Panc1 (cell line): Measurements from ENCODE around the gene BAHCC1. TPM values are rescaled to one million over a fixed set of nuclear protein-coding genes. Genes with fewer than 3 reads are reported as not detected.

ENCODE experiments used
- ATAC-seq: fragments of 200-7000 bp; cut with Tn5 transposase; 2 replicates; pipeline ENCODE4 v1.9.1; 2020; ENCODE audit warnings: mild to moderate bottlenecking, moderate library complexity
- BruUV-seq: library from RNA; stranded (reverse); fragments of 400-500 nt; replicated peaks from 2 replicates; lab custom pipeline; 2021; lab: Mats Ljungman, UMichigan
- CTCF ChIA-PET: fragments of 300-600 bp; sonication (Branson Sonifier 250); formaldehyde crosslinking; loops from one replicate; lab custom pipeline; 2022; ENCODE audit warnings: antibody characterized with exemption; lab: Charles Lee
- POLR2A ChIA-PET: fragments of 300-600 bp; sonication (Branson Sonifier 250); formaldehyde crosslinking; loops from one replicate; lab custom pipeline; 2022; ENCODE audit warnings: antibody characterized with exemption; lab: Charles Lee
- DNase-seq: peaks from one replicate; pipeline ENCODE4 v3.0.0-alpha.2; 2010; ENCODE audit warnings: low read depth, low spot score
- H3K27ac ChIP-seq: 2 replicates; pipeline ENCODE4 v1.5.1; 2011; ENCODE audit warnings: mild to moderate bottlenecking, low read length, inconsistent platforms
- H3K27me3 ChIP-seq: fragments of 200-500 bp; sonication (Bioruptor generic); 2 replicates; pipeline ENCODE4 v1.6.0; 2014; ENCODE audit warnings: low read length, inconsistent platforms; ENCODE audit not compliant: control insufficient read depth, insufficient read depth
- H3K36me3 ChIP-seq: fragments of 200-500 bp; sonication (Bioruptor generic); 2 replicates; pipeline ENCODE4 v1.5.1; 2014; ENCODE audit warnings: inconsistent platforms, mild to moderate bottlenecking, low read length, moderate library complexity; ENCODE audit not compliant: control insufficient read depth, insufficient read depth
- H3K4me1 ChIP-seq: 2 replicates; pipeline ENCODE4 v1.5.1; 2011; ENCODE audit warnings: inconsistent platforms, mild to moderate bottlenecking, low read length, moderate library complexity; ENCODE audit not compliant: control insufficient read depth, insufficient read depth
- H3K4me3 ChIP-seq, 2 experiments: 2 replicates each; pipeline ENCODE4 v1.5.1; 2011 to 2012; ENCODE audit warnings: low read depth in 2 of 2, low read length in 2 of 2, mild to moderate bottlenecking in 2 of 2, inconsistent platforms in 1 of 2, moderate library complexity in 1 of 2
- H3K9me3 ChIP-seq: fragments of 200-500 bp; sonication (Bioruptor generic); 2 replicates; pipeline ENCODE4 v1.5.1; 2014; ENCODE audit warnings: low read depth, mild to moderate bottlenecking, inconsistent platforms, low read length, moderate library complexity; ENCODE audit not compliant: control insufficient read depth, insufficient read depth
- POLR2AphosphoS5 ChIP-seq: IDR thresholded peaks from 2 replicates; pipeline ENCODE4 v1.6.1; 2012; ENCODE audit warnings: mild to moderate bottlenecking, low read depth, low read length, moderate library complexity
- TCF7L2 ChIP-seq: IDR thresholded peaks from 2 replicates; pipeline ENCODE4 v1.6.1; 2011; ENCODE audit warnings: mild to moderate bottlenecking, low read depth, low read length, inconsistent platforms
- in situ Hi-C: cut with HindIII; loops from 2 replicates; pipeline ENCODE4 v1.10.0; 2016; ENCODE audit warnings: low sequenced_read_pairs, low pct_unique_long_range_greater_than_20kb
- intact Hi-C: fragments of 100-400 bp; cut with micrococcal nuclease; formaldehyde crosslinking; loops from one replicate; pipeline ENCODE4 v1.10.0; 2022; ENCODE audit not compliant: unreplicated experiment
- total RNA-seq: library from RNA; stranded (reverse); gene quantifications from one replicate; pipeline ENCODE4 v1.2.1, GENCODE V29; 2021; ENCODE audit not compliant: unreplicated experiment
- TF ChIP-seq, protein P1 (sequence below), 2 experiments: IDR thresholded peaks; 2 replicates each; pipeline ENCODE4 v1.6.1; 2011 to 2012; ENCODE audit warnings: low read depth in 2 of 2, control low read depth in 1 of 2, low read length in 1 of 2, mild to moderate bottlenecking in 1 of 2, moderate library complexity in 1 of 2; ENCODE audit not compliant: insufficient read depth in 1 of 2
- TF ChIP-seq, protein P2 (sequence below): fragments of 450-650 bp; IDR thresholded peaks from 2 replicates; pipeline ENCODE4 v1.5.1; 2017; ENCODE audit warnings: mild to moderate bottlenecking

BAHCC1 gene
- total RNA-seq, 1 experiment from 2014 or later, result 77.4 TPM

DNA sequence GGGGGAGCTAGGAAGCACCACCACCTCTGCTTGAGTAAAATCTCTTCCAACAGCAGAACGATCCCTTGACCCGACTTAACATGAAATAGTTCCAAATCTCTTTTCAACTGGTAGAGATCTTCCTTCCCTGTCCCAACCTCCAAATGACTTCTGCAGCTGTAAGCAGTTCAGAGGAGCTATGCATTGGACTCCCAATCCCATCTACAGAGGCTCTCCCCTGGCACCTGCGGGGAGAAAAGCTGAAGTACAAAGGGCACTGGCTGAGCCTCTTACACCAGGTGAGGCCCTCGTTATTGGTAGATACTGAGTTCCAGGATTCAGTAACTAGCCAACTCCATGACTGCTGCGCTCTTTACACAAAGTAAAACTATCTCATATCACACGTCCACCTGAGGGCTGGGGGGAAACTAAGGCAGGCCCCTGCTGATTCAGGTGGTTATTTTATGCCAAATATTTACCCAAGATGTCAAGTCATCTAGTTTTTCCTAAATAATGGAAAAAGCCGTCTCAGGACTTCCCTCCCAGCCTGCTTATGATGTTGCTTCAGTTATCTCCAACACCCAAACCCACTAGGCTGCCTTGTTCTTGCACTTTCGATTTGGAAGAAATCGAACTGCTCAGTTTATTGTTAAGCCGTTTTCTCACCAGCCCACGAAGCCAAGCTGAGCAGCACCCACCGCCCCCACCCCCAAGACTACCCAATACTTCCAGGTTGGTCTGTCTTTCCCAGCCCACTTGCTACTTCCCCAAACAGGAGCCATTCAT is 114.1 kb downstream of the BAHCC1 start:
- POLR2A ChIA-PET, result interaction anchor here (0.6 to 1.2 kb wide), 3 partner anchors 10 to 114 kb away, joined by 4 to 8 read pairs (median 5); partner anchors contain the start of gene BAHCC1
- peaks cover 13% of the 10 kb centered on the region for H3K4me1 ChIP-seq
- H3K36me3 ChIP-seq, result peaks cover 31% of the 10 kb centered on the region
- intact Hi-C loops, result no loop called here
- CTCF ChIA-PET, result no interaction called here
- TF ChIP-seq, protein P1, sequence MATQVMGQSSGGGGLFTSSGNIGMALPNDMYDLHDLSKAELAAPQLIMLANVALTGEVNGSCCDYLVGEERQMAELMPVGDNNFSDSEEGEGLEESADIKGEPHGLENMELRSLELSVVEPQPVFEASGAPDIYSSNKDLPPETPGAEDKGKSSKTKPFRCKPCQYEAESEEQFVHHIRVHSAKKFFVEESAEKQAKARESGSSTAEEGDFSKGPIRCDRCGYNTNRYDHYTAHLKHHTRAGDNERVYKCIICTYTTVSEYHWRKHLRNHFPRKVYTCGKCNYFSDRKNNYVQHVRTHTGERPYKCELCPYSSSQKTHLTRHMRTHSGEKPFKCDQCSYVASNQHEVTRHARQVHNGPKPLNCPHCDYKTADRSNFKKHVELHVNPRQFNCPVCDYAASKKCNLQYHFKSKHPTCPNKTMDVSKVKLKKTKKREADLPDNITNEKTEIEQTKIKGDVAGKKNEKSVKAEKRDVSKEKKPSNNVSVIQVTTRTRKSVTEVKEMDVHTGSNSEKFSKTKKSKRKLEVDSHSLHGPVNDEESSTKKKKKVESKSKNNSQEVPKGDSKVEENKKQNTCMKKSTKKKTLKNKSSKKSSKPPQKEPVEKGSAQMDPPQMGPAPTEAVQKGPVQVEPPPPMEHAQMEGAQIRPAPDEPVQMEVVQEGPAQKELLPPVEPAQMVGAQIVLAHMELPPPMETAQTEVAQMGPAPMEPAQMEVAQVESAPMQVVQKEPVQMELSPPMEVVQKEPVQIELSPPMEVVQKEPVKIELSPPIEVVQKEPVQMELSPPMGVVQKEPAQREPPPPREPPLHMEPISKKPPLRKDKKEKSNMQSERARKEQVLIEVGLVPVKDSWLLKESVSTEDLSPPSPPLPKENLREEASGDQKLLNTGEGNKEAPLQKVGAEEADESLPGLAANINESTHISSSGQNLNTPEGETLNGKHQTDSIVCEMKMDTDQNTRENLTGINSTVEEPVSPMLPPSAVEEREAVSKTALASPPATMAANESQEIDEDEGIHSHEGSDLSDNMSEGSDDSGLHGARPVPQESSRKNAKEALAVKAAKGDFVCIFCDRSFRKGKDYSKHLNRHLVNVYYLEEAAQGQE (IDR thresholded peaks at IDR 0.05; ENCODE audit: insufficient read depth in 1 of 2, low read depth in 2 of 2, low read length in 1 of 2), result no peak
- peak; percentile 43 for TF ChIP-seq POLR2AphosphoS5
- DNase-seq (no peak), ATAC-seq (no peak)
- H3K9me3 ChIP-seq, result no peaks in the 10 kb centered on the region
- in situ Hi-C loops, result no loop called here
- H3K27ac ChIP-seq, result peak overlapping the region; percentile 87
- H3K4me3 ChIP-seq, result peak overlapping the region; percentile 67 to 100
- BruUV-seq, result no TSS peak
- H3K27me3 ChIP-seq, result no peaks in the 10 kb centered on the region

DNA sequence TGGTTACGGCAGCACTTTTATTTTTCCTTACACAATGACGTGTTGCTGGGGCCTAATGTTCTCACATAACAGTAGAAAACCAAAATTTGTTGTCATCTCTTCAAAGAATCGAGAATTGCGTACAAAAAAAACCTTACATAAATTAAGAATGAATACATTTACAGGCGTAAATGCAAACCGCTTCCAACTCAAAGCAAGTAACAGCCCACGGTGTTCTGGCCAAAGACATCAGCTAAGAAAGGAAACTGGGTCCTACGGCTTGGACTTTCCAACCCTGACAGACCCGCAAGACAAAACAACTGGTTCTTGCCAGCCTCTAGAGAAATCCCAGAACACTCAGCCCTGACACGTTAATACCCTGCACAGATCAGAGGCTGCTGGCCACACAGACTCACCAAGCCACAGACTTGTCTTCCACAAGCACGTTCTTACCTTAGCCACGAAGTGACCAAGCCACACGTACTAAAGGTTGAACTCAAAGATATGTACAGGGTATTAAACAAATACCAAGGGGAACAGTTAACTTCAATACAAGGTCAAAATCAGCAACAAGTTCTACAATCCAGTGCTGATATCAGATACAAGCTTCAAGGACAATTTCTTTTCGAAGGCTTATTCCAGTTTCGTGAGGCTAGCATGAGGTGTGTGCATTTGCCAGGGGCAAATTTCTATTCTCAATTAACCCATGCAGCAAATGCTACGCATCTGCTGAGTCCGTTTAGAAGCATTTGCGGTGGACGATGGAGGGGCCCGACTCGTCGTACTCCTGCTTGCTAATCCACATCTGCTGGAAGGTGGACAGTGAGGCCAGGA is 114.9 kb downstream of the BAHCC1 start:
- Histone ChIP-seq H3K4me1 (peaks cover 13% of the 10 kb centered on the region), H3K27me3 (no peaks in the 10 kb centered on the region), H3K27ac (peak overlapping the region; percentile 87), H3K9me3 (no peaks in the 10 kb centered on the region), H3K36me3 (peaks cover 31% of the 10 kb centered on the region), H3K4me3 (peak overlapping the region; percentile 67 to 100)
- ChIA-PET POLR2A (interaction anchor here (0.5 kb wide), 1 partner anchor 118 kb away, joined by 3 read pairs; no protein-coding TSS in a partner anchor), CTCF (no interaction called here)
- in situ Hi-C loops (no loop called here), intact Hi-C loops (no loop called here)
- 0 out of 2 replicates have a peak, but pooled peaks have one; percentile 6 for TF ChIP-seq POLR2AphosphoS5
- TF ChIP-seq, protein P2, sequence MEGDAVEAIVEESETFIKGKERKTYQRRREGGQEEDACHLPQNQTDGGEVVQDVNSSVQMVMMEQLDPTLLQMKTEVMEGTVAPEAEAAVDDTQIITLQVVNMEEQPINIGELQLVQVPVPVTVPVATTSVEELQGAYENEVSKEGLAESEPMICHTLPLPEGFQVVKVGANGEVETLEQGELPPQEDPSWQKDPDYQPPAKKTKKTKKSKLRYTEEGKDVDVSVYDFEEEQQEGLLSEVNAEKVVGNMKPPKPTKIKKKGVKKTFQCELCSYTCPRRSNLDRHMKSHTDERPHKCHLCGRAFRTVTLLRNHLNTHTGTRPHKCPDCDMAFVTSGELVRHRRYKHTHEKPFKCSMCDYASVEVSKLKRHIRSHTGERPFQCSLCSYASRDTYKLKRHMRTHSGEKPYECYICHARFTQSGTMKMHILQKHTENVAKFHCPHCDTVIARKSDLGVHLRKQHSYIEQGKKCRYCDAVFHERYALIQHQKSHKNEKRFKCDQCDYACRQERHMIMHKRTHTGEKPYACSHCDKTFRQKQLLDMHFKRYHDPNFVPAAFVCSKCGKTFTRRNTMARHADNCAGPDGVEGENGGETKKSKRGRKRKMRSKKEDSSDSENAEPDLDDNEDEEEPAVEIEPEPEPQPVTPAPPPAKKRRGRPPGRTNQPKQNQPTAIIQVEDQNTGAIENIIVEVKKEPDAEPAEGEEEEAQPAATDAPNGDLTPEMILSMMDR, result no peak
- no peak for TF ChIP-seq TCF7L2
- DNase-seq (no peak), ATAC-seq (no peak)
- BruUV-seq, result no TSS peak
